Glomerular endothelial cell (primary cell): ENCODE data around the gene KRTAP10-2. TPM values are rescaled to one million over a fixed set of nuclear protein-coding genes. Genes with fewer than 3 reads are reported as not detected.
"Not testable (repeated sequence)": the region's sequence is repeated elsewhere in the genome, so short reads cannot be mapped to it uniquely, and the experiment has no call there.

Experiments
- DNase-seq: peaks from one replicate; pipeline ENCODE4 v3.0.0-alpha.2; 2011; ENCODE audit warnings: low read depth, low spot score; ENCODE audit errors: extremely low read depth
- total RNA-seq: library from RNA; depleted of rRNA; stranded (reverse); fragments of >200 nt; gene quantifications from 2 replicates; pipeline ENCODE4 v1.2.3, GENCODE V29; 2015

The KRTAP10-2 gene, protein sequence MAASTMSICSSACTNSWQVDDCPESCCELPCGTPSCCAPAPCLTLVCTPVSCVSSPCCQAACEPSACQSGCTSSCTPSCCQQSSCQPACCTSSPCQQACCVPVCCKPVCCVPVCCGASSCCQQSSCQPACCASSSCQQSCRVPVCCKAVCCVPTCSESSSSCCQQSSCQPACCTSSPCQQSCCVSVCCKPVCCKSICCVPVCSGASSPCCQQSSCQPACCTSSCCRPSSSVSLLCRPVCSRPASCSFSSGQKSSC
- not detected in 2 replicates for total RNA-seq

DNA sequence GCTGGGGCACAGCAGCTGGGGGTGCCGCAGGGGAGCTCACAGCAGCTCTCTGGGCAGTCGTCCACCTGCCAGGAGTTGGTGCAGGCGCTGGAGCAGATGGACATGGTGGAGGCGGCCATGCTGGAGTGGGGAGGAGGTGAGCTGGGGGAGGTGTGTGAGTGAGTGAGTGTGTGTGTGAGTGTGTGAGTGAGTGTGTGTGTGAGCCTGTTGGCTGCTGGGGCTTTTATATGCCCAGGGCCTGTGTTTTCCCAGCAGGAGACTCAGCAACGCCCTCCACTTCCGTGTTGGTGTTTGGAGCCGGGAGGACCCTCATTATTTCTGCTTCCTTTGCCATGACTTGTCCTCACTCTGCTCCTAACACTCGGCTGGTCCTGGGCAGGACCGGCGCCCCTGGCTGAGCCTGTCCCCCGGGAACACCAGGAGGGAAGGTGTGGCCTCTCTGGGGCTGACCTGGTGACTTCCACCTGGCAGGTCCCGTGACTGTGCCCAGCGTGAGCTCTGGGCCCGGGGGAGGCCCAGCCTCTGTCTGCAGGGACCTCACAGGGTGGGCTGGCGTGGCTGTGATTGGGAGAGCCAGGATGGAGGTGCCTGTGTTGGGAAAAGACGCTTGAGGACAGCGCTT, at the start of gene KRTAP10-2:
KRTAP10-2 (minus strand) TSS at position 166 of the 622 bp plus-strand sequence; CDS start at position 119, 47 bp downstream.
- DNase-seq, result no peak

DNA sequence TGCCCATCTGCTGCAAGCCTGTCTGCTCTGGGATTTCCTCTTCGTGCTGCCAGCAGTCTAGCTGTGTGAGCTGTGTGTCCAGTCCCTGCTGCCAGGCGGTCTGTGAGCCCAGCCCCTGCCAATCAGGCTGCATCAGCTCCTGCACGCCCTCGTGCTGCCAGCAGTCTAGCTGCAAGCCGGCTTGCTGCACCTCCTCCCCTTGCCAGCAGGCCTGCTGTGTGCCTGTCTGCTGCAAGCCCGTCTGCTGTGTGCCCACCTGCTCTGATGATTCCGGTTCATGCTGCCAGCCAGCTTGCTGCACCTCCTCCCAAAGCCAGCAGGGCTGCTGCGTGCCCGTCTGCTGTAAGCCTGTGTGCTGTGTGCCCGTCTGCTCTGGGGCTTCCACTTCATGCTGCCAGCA, 49.8 kb upstream of the KRTAP10-2 start:
- DNase-seq, result not testable (repeated sequence)

DNA sequence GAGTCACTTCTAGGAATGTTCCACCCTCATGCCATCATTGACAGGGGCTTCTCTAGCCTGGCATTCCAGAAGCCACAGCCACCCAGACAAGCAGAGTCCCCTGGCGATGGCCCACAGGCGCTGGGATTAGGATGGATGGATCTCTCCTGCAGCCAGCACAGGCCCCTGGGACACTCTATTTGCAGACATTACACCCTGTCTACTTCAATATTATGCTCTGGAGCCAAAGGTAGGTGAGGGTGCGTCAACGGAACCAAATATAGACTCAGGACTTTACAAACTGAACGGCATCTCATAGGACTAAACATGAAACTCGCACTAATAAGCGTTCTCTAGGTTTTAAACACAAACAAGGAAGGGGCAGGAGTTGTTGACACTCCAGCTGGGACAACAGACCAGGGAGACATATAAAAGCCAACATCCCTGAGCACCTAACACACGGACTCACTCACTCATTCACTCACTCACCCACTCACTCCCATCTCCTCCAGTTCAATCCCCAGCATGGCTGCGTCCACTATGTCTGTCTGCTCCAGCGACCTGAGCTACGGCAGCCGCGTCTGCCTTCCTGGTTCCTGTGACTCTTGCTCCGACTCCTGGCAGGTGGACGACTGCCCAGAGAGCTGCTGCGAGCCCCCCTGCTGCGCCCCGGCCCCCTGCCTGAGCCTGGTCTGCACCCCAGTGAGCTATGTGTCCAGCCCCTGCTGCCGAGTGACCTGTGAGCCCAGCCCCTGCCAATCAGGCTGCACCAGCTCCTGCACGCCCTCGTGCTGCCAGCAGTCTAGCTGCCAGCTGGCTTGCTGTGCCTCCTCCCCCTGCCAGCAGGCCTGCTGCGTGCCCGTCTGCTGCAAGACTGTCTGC, 49.0 kb upstream of the KRTAP10-2 start, which contains the start of gene KRTAP10-7:
KRTAP10-7 (plus strand) TSS at position 480 of the 861 bp plus-strand sequence; CDS start at position 505, 25 bp downstream.
- DNase-seq, result not testable (repeated sequence)

DNA sequence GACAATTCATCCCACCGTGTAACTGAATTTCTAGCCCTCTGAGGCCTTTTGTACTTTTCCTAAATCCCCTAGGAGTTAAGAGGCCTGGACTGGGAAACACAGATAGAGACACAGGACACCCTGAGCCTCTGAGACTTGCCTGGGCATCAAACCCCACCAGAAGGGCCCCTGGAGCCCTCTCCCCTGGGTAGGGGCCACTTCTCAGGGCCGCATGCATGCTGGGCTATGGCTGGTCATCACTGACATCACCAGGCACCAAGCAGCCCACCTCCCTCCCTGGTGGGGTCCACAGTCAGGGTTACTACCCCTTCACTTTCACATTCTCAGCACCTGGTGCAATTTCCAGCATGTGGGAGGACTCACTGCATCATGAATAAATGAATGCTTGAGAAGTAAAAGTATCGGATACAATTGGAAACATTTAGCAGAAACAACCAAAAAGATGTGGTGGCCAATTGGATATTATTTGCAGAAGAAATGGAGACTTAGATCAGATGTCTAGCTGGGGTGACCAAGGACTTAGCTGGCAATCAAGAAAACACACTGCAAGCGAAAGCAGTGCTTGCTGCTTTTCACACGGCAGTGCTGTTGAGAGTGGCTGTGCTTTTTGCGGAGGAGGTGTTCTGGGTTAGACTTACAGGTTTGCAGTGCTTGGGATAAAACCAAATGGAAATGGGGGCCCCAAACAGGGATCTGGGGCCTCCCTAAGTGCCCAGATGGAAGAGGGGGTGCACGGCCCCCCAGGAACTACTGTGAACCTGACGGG, 48.1 kb upstream of the KRTAP10-2 start:
- DNase-seq, result no peak

DNA sequence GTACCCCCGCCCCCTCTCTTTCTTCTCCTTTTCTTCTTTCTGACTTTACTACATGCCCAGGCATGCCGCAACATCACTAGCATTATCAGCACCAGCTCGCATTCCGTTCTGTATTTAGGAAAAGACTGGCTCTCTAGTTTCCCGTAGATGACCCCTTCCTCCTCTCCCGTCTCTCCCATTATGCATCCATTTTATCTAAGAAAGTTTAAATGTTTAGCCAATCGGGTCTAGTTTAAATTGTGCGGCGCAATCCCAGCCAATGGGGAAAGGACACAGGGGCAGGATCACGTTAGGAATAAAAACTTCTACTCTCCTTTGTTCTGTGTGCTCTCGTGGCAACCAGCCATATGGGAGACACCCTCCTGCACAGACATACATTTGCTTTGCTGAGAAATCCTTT, 46.8 kb upstream of the KRTAP10-2 start:
- no peak for DNase-seq

DNA sequence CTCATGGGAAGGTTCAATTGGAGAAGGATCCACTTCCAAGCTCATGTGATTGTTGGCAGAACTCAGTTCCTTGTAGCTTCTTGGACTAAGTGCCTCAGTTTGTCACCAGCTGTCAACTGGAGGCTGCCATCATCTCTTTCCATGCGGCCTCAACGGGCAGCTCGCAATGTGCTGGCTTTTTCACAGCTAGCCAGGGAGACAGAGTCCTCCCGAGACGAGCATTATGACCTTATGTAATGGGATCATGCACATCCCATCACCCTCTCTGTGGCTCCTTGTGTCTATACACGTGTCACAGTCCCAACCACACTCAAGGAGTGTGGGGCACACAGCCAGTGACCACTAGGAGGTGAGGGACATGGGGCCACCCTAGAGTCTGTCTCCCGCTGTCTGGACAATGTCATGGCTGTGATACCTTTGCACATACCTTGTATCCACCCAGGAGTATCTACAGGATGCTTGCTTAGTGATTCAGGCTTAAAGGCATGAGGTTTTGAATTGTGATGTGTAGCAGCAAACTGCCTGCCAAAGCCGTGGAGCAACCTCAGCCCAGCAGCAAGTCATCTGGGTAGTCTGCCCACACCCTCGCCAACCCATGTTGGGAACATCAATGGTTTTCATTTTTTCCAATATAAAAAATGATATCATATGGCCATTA, 44.9 kb upstream of the KRTAP10-2 start:
- DNase-seq, result no peak

DNA sequence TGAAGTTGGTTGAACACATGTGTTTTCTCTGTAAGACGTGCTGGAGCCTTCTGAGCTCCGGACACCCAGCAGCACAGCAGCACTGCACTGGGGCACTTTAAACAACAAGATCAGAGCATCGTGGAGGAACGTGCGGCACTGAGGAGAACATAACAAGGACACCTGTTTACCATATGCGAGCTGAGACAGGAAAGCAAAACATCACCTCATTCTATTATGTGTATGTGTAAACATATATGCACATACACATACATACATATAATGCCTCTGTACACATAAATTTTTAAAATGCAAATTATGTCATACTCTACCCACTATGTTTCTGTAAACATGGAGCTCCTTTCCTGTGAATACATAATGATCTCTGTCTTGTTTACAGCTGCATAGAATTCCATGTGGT, 44.2 kb upstream of the KRTAP10-2 start:
- DNase-seq, result no peak

DNA sequence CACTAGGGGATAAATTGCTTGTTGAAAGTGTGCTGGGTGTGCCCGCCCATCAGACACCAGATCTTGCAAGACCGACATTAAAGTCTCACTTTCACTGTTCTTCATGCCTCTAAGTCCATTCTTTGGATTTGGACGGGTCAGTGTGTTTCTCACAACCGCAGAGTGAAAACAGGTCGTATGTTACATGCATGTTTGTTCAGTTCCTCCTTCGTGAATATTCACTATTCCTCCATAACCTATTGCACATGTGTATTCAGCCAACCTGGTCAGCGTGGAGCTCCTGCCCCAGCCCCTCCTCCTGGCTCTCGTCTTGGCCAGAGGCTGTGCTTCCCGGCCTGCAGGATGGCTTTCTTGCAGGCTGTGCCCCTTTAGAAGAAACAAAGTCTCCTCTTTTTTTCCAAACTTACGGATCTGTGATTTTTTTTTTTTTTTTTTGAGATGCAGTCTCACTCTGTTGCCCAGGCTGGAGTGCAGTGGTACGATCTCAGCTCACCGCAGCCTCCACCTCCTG, 43.2 kb upstream of the KRTAP10-2 start:
- DNase-seq, result no peak

DNA sequence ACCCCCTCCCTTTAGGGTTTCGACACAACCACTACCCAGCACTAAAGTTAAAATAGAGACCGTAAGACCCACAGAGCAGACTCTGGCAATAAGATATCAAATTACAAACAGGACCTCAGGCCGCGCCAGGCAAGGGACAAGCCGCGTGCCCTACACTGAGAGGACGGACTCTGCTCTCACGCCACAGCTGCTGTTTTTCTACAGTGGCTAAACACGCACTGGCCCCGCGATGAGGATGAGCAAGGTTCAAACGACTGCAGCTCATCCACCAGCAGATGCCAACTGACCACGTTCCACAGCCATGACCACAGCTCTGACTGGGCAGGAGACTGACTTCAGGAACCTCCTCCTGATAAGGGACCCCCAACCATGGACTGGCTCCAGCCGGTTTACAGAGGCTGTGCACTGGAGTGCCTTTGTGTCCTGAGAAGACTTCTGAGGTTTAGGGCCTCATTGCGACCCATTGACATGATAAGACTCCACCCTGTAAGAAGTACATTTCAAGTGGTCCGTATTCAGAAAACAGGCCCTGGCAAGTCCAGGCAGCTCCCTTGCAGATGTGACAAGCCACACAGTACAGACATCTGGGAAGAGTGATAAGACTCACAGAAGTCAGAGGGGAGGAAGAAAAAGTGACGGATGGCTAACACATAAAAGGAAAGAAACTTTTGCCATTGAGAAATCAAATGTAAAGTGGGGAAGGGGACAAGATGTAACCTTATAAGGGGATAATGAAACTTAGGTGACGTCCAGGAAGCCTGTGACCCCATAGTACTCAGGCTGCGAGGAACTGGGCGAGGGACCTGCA, 42.5 kb upstream of the KRTAP10-2 start:
- DNase-seq, result no peak

DNA sequence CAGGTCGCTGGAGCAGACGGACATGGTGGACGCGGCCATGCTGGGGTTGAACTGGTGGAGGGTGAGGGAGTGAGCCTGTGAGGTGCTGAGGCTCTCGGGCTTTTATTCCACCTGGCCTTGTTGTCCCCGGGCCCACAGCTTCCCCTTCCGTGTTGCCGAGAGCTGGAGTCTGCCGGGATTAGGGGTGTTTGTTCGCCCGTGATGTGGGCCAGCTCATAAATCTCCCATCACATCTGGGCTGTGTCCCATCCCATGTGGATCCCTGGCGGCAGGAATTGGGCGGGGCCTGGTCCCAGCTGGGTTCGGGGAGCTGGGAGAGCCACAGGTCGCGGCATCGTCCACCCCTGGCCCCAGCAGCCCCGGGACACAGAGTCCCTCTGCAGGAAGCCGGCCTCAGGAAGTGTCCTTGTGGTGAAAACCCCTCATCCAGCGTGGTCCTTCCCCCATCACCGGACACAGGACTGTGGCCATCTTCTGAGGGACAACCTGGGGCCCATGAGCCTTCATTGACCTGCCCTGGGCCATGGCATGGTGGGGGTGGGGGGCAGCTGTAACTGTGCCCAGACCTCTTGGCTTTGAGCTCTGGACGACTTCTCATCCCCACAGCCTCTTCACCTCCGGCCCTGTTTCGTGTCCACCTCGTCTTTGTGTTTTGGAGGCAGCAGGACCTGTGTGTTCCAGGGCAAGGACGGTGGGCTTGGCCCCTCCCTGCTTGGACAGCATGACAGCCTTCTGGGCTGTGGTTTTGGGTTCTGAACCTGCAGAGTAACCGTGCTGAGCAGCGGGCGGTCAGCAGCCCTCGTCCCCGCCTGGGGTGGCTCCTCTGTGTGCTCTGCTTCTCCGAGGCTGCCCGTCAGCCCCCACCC, 41.4 kb upstream of the KRTAP10-2 start, which contains the start of gene KRTAP10-6:
KRTAP10-6 (minus strand) TSS at position 60 of the 866 bp plus-strand sequence; CDS start at position 39, 21 bp downstream.
- no peak for DNase-seq

DNA sequence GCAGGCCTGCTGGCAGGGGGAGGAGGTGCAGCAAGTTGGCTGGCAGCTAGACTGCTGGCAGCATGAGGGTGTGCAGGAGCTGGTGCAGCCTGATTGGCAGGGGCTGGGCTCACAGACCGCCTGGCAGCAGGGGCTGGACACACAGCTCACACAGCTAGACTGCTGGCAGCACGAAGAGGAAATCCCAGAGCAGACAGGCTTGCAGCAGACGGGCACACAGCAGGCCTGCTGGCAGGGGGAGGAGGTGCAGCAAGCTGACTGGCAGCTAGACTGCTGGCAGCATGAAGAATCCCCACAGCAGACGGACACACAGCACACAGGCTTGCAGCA, 40.5 kb upstream of the KRTAP10-2 start:
- not testable (repeated sequence) for DNase-seq

DNA sequence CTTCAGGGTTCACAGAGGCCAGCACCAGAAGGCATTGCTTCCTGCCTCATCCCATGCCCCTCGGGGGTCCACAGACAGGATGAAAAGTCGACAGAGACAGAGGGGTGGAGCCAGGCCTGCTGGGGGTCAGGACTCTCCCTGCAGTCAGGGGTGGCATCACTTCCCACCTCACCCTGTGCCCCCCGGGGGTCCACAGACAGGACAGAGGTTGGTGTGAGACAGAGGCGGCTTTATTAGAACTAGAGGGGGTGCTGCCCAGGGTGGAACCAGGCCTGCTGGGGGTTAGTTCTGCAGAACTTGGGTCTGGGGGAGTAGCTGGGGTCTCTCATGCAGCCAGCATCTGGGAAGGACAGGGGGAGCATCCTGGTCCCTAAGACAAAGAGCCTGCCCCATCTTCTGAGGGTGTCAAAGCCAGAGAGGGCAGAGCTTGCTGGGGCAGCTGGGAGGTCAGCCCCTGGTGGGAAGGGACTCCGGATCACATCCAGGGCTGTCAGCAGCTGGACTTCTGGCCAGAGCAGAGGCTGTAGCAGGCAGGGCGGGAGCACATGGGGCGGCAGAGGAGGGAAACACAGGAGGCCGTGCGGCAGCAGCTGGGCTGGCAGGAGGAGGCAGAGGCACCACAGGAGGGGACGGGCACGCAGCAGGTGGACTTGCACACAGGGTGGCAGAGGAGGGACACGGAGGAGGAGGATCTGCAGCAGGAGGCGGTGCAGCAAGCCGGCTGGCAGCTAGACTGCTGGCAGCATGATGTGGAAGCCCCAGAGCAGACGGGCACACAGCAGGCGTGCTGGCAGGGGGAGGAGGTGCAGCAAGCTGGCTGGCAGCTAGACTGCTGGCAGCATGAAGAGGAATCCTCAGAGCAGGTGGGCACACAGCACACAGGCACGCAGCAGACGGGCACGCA, 39.8 kb upstream of the KRTAP10-2 start:
- not testable (repeated sequence) for DNase-seq

DNA sequence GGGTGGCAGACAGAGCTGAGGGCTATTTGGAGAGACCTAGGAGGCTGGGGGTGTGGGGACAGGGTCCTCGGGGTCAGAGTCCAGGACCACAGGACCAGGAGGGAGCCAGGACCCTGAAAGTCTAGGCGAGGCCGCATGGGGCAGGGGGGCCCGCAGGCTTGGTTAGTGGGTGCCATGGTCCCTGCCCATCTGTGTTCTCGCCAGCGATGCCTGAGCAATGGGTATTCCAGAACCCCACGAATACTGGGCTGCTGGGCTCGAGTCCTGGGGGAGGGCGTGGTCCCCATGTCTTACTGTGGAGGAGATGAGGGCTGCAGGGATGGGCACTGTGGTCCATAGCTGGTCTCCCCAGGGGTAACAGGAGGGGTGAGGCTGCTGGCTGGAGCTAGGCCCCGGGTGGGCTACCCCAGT, 39.0 kb upstream of the KRTAP10-2 start:
- DNase-seq, result no peak

DNA sequence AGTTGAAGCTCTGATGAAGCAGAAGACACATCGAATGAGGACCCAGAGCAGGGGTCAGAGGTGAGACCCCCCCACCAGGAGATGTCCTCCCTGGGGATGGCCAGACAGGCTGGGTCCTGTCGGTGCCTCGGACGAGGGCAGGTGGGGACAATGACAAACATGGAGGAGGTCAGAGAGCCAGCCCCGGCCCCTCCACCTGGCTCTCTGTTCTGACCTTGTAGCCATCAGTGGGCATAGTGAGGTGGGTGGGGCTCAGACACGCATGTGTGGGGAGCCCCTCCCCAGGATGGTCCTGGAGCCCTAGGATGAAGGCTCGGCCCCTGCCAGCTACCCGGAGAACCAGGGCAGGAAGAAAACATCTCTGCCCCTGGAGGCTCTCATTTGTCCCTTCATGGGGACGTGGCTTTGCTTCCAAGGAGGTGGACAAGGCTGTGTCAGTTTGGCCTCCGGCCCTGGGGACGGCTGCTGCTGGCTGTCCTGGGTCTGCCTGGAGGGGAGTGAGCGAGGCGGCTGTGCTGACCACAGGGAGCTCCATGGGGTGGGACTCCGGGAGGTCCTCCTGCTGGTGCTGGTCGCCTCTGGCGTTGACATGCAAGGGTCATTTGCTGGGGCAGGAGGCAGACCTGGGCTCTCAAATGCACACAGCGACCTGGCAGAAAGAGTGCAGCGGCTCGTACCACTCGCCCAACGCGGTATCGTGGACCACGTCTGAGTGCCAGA, 38.4 kb upstream of the KRTAP10-2 start:
- DNase-seq, result no peak

DNA sequence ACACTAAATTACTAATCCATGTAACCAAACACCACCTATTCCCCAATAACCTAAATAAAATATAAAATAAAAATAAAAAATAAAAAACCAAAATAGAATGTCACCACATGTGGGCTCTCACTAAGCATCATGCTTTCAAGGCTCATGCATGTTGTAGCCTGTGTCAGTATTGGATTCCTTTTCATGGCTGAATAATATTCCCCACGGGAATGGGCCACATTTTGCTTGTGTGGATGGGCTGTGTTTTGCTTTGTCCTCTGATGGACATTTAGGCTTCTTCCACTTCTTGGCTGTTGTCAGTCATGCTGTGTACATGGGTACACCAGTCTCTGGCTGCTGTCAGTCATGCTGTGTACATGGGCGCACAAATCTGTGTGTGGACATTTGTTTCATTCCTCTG, 37.8 kb upstream of the KRTAP10-2 start:
- DNase-seq, result no peak

DNA sequence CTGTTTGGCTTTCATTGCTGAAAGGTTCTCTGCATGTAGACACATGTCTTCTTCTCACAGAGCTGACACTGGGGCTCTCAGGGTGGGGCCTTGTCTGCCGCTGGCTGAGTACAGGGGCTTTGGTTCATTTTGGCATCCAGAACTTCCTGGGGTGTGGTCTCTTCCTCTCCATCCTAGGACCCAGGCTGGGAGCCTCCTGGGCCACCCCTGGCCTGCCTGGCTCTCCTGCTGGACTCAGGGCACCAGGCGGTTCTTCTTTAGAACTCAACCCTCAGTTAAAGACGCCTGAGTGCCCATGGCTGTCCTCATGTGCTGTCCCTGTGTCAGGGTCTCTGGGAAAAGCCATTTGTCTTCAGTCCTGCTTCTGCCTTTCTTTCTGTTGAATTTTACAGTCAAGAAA, 34.6 kb upstream of the KRTAP10-2 start:
- DNase-seq, result no peak

DNA sequence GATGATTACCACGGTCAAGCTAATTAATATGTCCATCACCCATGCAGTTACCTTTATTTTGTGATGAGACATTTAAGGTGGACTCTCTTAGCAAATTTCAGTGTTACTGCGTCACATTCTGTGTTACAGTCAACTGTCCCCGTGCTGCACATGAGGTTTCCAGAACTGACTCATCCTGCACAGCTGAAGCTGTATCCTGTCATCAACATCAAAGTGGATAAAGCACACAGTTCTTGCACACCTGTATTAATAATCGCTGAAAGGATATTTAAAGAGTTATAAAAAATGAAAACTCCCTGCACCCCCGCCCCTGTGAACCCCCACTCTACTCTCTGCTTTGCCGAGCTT, 32.5 kb upstream of the KRTAP10-2 start:
- no peak for DNase-seq
